CD4-positive, alpha-beta memory T cell (primary cell): ENCODE measurements around the gene TBL1XR1. TPM values are rescaled to one million over a fixed set of nuclear protein-coding genes. Genes with fewer than 3 reads are reported as not detected.

Experiments used
- CTCF ChIA-PET: fragments of 350-600 bp; sonication (Branson Sonifier 250); formaldehyde crosslinking; loops from one replicate; lab custom pipeline; 2021; ENCODE audit warnings: inconsistent platforms; ENCODE audit not compliant: partially characterized antibody; lab: Charles Lee
- POLR2A ChIA-PET: fragments of 350-600 bp; sonication (Branson Sonifier 250); formaldehyde crosslinking; loops from one replicate; lab custom pipeline; 2021; ENCODE audit not compliant: partially characterized antibody; lab: Charles Lee
- DNase-seq, 5 donors: peaks; one replicate each; pipeline versions ENCODE4 v3.0.0 to v3.0.0-alpha.2; 2020 to 2022; ENCODE audit warnings: mixed read lengths in 1 of 5
- H3K27ac ChIP-seq: one replicate; pipeline ENCODE4 v1.7.0; 2013; ENCODE audit warnings: low read depth, low read length
- H3K27me3 ChIP-seq: 2 replicates; pipeline ENCODE4 v1.7.0; 2013; ENCODE audit warnings: mild to moderate bottlenecking, low read length, moderate library complexity; ENCODE audit not compliant: insufficient read depth
- H3K36me3 ChIP-seq: 2 replicates; pipeline ENCODE4 v1.7.0; 2013; ENCODE audit warnings: mild to moderate bottlenecking, low read length, moderate library complexity; ENCODE audit not compliant: insufficient read depth
- H3K4me1 ChIP-seq: 2 replicates; pipeline ENCODE4 v1.7.0; 2013; ENCODE audit warnings: mild to moderate bottlenecking, low read length, moderate library complexity; ENCODE audit not compliant: insufficient read depth
- H3K4me3 ChIP-seq, 2 donors: one replicate each; pipeline ENCODE4 v1.7.0; 2013; ENCODE audit warnings: low read length in 2 of 2, mild to moderate bottlenecking in 1 of 2
- H3K9me3 ChIP-seq, 2 donors: one replicate each; pipeline ENCODE4 v1.7.0; 2013; ENCODE audit warnings: low read length in 2 of 2, control low read depth in 1 of 2; ENCODE audit not compliant: control insufficient read depth in 1 of 2
- H3K27ac Mint-ChIP-seq, 7 donors: one replicate each; pipeline ENCODE4 v1.8.0; 2020 to 2021; ENCODE audit warnings: mixed read lengths in 7 of 7, mild to moderate bottlenecking in 6 of 7, inconsistent platforms in 3 of 7, moderate library complexity in 3 of 7
- H3K27me3 Mint-ChIP-seq, 2 donors: one replicate each; pipeline ENCODE4 v1.8.0; 2020 to 2021; ENCODE audit warnings: mixed read lengths in 2 of 2
- H3K36me3 Mint-ChIP-seq, 2 donors: one replicate each; pipeline ENCODE4 v1.8.0; 2020 to 2021; ENCODE audit warnings: mixed read lengths in 2 of 2, inconsistent platforms in 1 of 2, mild to moderate bottlenecking in 1 of 2
- H3K4me1 Mint-ChIP-seq, 4 donors: one replicate each; pipeline ENCODE4 v1.8.0; 2020 to 2021; ENCODE audit warnings: mixed read lengths in 4 of 4, mild to moderate bottlenecking in 1 of 4
- H3K4me3 Mint-ChIP-seq, 8 donors: one replicate each; pipeline ENCODE4 v1.8.0; 2020 to 2021; ENCODE audit warnings: mixed read lengths in 8 of 8, mild to moderate bottlenecking in 7 of 8, moderate library complexity in 6 of 8, inconsistent platforms in 3 of 8
- H3K9me3 Mint-ChIP-seq, 8 donors: one replicate each; pipeline ENCODE4 v1.8.0; 2020 to 2021; ENCODE audit warnings: mixed read lengths in 8 of 8, mild to moderate bottlenecking in 5 of 8, inconsistent platforms in 3 of 8, moderate library complexity in 1 of 8
- intact Hi-C: fragments of 100-400 bp; cut with micrococcal nuclease; formaldehyde crosslinking; loops from one replicate; pipeline ENCODE4 v1.15.1; 2023
- polyA plus RNA-seq, 2 donors: library from polyadenylated mRNA; unstranded; fragments of 300-500 nt; fragmentation: Illumina TruSeq; gene quantifications; one replicate each; pipeline ENCODE4 v1.2.3, GENCODE V29; 2021
- total RNA-seq, 2 experiments: library from RNA; stranded (reverse); gene quantifications; one replicate each; pipeline ENCODE4 v1.2.3, GENCODE V29; 2021

TBL1XR1 gene
- total and polyA plus RNA-seq, 4 experiments from 2014 or later, result 20.1 to 172 (median 100) TPM

- intact Hi-C loops, result no loop called here
- ChIA-PET CTCF (interaction anchor here (0.9 kb wide), 1 partner anchor 9 kb away, joined by 4 read pairs; no protein-coding TSS in a partner anchor), POLR2A (interaction anchor here (1.6 kb wide), 1 partner anchor 74 kb away, joined by 3 read pairs; no protein-coding TSS in a partner anchor)
- Histone ChIP-seq H3K27ac (no peak overlapping the region), H3K4me3 (no peak overlapping the region), H3K36me3 (no peaks in the 10 kb centered on the region), H3K27me3 (no peaks in the 10 kb centered on the region), H3K4me1 (peaks cover 70% of the 10 kb centered on the region), H3K9me3 (no peaks in the 10 kb centered on the region)
- H3K4me1 Mint-ChIP-seq, result peaks cover 54 to 80% (median 67%) of the 10 kb centered on the region in 4 donors
- H3K4me3 Mint-ChIP-seq, result no peak overlapping the region
- peak overlapping the region in 3 of 7 donors; percentile 3 to 39 (median 38) for H3K27ac Mint-ChIP-seq
- no peak for DNase-seq
- H3K9me3 Mint-ChIP-seq, result peaks cover 0 to 2% (median 0%) of the 10 kb centered on the region in 8 donors
- peaks cover 22 to 29% of the 10 kb centered on the region in 2 donors for H3K36me3 Mint-ChIP-seq
- no peaks in the 10 kb centered on the region for H3K27me3 Mint-ChIP-seq
Observed at GRCh38 chr3:177133860-177134815, 63.1 kb downstream of the TBL1XR1 start.

- Mint-ChIP-seq H3K27ac (peak overlapping the region in 5 of 7 donors; percentile 7 to 66 (median 30)), H3K4me1 (peaks cover 51 to 81% (median 66%) of the 10 kb centered on the region in 4 donors)
- intact Hi-C loops, result no loop called here
Observed at GRCh38 chr3:177131927-177132636, 65.2 kb downstream of the TBL1XR1 start.

DNA sequence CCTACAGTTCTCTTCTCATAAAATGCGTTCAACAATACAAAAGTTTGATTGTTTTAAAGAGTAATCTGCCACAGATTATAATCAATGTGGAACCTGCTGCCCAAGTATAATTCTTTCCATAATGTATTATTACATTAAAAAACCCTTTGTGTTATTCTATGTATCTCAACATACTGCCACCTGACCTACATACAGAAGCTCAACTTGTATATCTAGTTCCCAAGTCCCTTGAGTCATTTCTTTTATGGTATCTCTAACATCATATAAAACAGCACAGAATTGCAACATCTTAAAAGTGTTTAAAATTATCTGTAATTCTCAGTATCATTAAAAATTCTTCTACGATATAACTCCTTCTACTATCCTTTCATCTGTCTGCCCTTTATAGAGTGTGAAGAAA is 70.3 kb downstream of the TBL1XR1 start:
- Mint-ChIP-seq H3K27ac (peak overlapping the region in 2 of 7 donors; percentile 7 to 34), H3K9me3 (peaks cover 0 to 5% (median 0%) of the 10 kb centered on the region in 8 donors), H3K36me3 (peaks cover 19 to 28% of the 10 kb centered on the region in 2 donors), H3K27me3 (no peaks in the 10 kb centered on the region), H3K4me3 (peak overlapping the region in 4 of 8 donors; percentile 10 to 40 (median 16)), H3K4me1 (peaks cover 54 to 90% (median 71%) of the 10 kb centered on the region in 4 donors)
- peaks cover 56% of the 10 kb centered on the region for H3K4me1 ChIP-seq
- ChIA-PET POLR2A (interaction anchor here (0.7 kb wide), 1 partner anchor 9 kb away, joined by 5 read pairs; no protein-coding TSS in a partner anchor), CTCF (no interaction called here)
- no peak overlapping the region for H3K27ac ChIP-seq
- no peak for DNase-seq
- no peaks in the 10 kb centered on the region for H3K27me3 ChIP-seq
- intact Hi-C loops, result loop anchor here (2.0 kb wide), 1 partner anchor 14 kb away; no protein-coding TSS in a partner anchor
- H3K4me3 ChIP-seq, result no peak overlapping the region
- H3K9me3 ChIP-seq, result no peaks in the 10 kb centered on the region
- H3K36me3 ChIP-seq, result no peaks in the 10 kb centered on the region

More at GRCh38 chr3:177131927-177132636, 65.2 kb downstream of the TBL1XR1 start:
- Histone ChIP-seq H3K4me1 (peaks cover 62% of the 10 kb centered on the region), H3K27me3 (no peaks in the 10 kb centered on the region), H3K27ac (no peak overlapping the region), H3K36me3 (no peaks in the 10 kb centered on the region), H3K4me3 (no peak overlapping the region), H3K9me3 (no peaks in the 10 kb centered on the region)
- ChIA-PET POLR2A (interaction anchor here (1.8 kb wide), 1 partner anchor 14 kb away, joined by 6 read pairs; no protein-coding TSS in a partner anchor), CTCF (no interaction called here)
- H3K27me3 Mint-ChIP-seq, result no peaks in the 10 kb centered on the region
- H3K4me3 Mint-ChIP-seq, result peak overlapping the region in 3 of 8 donors; percentile 12 to 19 (median 12)
- no peak for DNase-seq
- H3K36me3 Mint-ChIP-seq, result peaks cover 32 to 36% of the 10 kb centered on the region in 2 donors
- no peaks in the 10 kb centered on the region for H3K9me3 Mint-ChIP-seq

- intact Hi-C loops, result loop anchor here (2.0 kb wide), 1 partner anchor 15 kb away; no protein-coding TSS in a partner anchor
- H3K27ac Mint-ChIP-seq, result peak overlapping the region in 1 of 7 donors; percentile 3
- ChIA-PET POLR2A (interaction anchor here (0.9 kb wide), 1 partner anchor 233 kb away, joined by 3 read pairs; no protein-coding TSS in a partner anchor), CTCF (interaction anchor here (0.9 kb wide), 1 partner anchor 8 kb away, joined by 4 read pairs; no protein-coding TSS in a partner anchor)
- peak overlapping the region in 1 of 8 donors; percentile 10 for H3K4me3 Mint-ChIP-seq
- no peaks in the 10 kb centered on the region for H3K27me3 ChIP-seq
- H3K27ac ChIP-seq, result no peak overlapping the region
- peaks cover 16 to 28% of the 10 kb centered on the region in 2 donors for H3K36me3 Mint-ChIP-seq
- DNase-seq, result no peak
- no peaks in the 10 kb centered on the region for H3K36me3 ChIP-seq
- H3K27me3 Mint-ChIP-seq, result no peaks in the 10 kb centered on the region
- H3K4me1 ChIP-seq, result peaks cover 48% of the 10 kb centered on the region
- peaks cover 0 to 5% (median 0%) of the 10 kb centered on the region in 8 donors for H3K9me3 Mint-ChIP-seq
- no peak overlapping the region for H3K4me3 ChIP-seq
- peaks cover 55 to 89% (median 73%) of the 10 kb centered on the region in 4 donors for H3K4me1 Mint-ChIP-seq
- H3K9me3 ChIP-seq, result no peaks in the 10 kb centered on the region
Observed at GRCh38 chr3:177126015-177126773, 71.1 kb downstream of the TBL1XR1 start.

- ChIA-PET CTCF (interaction anchor here (1.4 kb wide), 1 partner anchor 66 kb away, joined by 5 read pairs; no protein-coding TSS in a partner anchor), POLR2A (no interaction called here)
- H3K4me1 Mint-ChIP-seq, result peaks cover 58 to 89% (median 77%) of the 10 kb centered on the region in 4 donors
- no peaks in the 10 kb centered on the region for H3K27me3 Mint-ChIP-seq
- peaks cover 6 to 18% of the 10 kb centered on the region in 2 donors for H3K36me3 Mint-ChIP-seq
- no peaks in the 10 kb centered on the region for H3K9me3 ChIP-seq
- H3K4me3 Mint-ChIP-seq, result peak overlapping the region in 4 of 8 donors; percentile 3 to 58 (median 18)
- no peak overlapping the region for H3K4me3 ChIP-seq
- H3K27ac ChIP-seq, result no peak overlapping the region
- H3K27me3 ChIP-seq, result no peaks in the 10 kb centered on the region
- peaks cover 0 to 5% (median 0%) of the 10 kb centered on the region in 8 donors for H3K9me3 Mint-ChIP-seq
- H3K27ac Mint-ChIP-seq, result peak overlapping the region in 1 of 7 donors; percentile 15
- DNase-seq, result no peak
- intact Hi-C loops, result no loop called here
- no peaks in the 10 kb centered on the region for H3K36me3 ChIP-seq
- peaks cover 59% of the 10 kb centered on the region for H3K4me1 ChIP-seq
Observed at GRCh38 chr3:177124882-177125281, 72.4 kb downstream of the TBL1XR1 start.

DNA sequence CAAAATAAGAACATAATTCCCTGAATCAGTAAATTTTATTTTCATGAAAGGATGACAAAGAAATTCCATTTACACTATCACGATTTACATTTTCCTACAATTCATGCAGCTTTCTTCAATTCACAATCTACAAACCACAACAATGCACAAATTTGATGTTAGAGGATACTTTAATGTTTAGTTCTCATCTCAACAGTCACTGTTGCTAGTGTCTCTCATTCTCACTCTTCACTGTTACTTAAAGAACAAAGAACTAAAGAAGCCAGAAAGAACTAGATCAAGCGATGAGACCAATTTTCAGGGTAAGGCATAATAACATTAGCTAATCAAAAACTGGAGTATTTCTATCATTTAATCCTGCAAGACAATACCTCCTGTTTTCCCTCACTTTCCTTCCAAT is 73.5 kb downstream of the TBL1XR1 start:
- H3K27me3 ChIP-seq, result no peaks in the 10 kb centered on the region
- Mint-ChIP-seq H3K27me3 (no peaks in the 10 kb centered on the region), H3K9me3 (peaks cover 0 to 5% (median 0%) of the 10 kb centered on the region in 8 donors), H3K4me3 (peak overlapping the region in 4 of 8 donors; percentile 15 to 43 (median 36)), H3K4me1 (peaks cover 61 to 92% (median 79%) of the 10 kb centered on the region in 4 donors), H3K36me3 (peaks cover 3 to 13% of the 10 kb centered on the region in 2 donors), H3K27ac (peak overlapping the region in 4 of 7 donors; percentile 3 to 77 (median 31))
- POLR2A ChIA-PET, result interaction anchor here (0.8 to 1.2 kb wide), 2 partner anchors 21 to 72 kb away, joined by 3 to 4 read pairs; no protein-coding TSS in a partner anchor
- no peak overlapping the region for H3K4me3 ChIP-seq
- no peaks in the 10 kb centered on the region for H3K9me3 ChIP-seq
- DNase-seq, result no peak
- CTCF ChIA-PET, result interaction anchor here (1.4 kb wide), 1 partner anchor 65 kb away, joined by 5 read pairs; no protein-coding TSS in a partner anchor
- H3K27ac ChIP-seq, result no peak overlapping the region
- intact Hi-C loops, result no loop called here
- peaks cover 64% of the 10 kb centered on the region for H3K4me1 ChIP-seq
- no peaks in the 10 kb centered on the region for H3K36me3 ChIP-seq
